Activated naive CD4-positive, alpha-beta T cell treated with anti-CD3 and anti-CD28 coated beads for 36 hours (primary cell): ENCODE results near the gene HMGN4. TPM values are rescaled to one million over a fixed set of nuclear protein-coding genes. Genes with fewer than 3 reads are reported as not detected.

ENCODE experiments used
- CTCF ChIA-PET: fragments of 350-600 bp; sonication (Branson Sonifier 250); formaldehyde crosslinking; loops from one replicate; lab custom pipeline; 2021; ENCODE audit warnings: antibody characterized with exemption; lab: Charles Lee
- DNase-seq: peaks from one replicate; pipeline ENCODE4 v3.0.0-alpha.2; 2020
- H3K27ac Mint-ChIP-seq: one replicate; pipeline ENCODE4 v1.8.0; 2021; ENCODE audit warnings: mild to moderate bottlenecking, mixed read lengths
- H3K27me3 Mint-ChIP-seq: one replicate; pipeline ENCODE4 v1.8.0; 2021; ENCODE audit warnings: low read depth, mixed read lengths
- H3K36me3 Mint-ChIP-seq: one replicate; pipeline ENCODE4 v1.8.0; 2021; ENCODE audit warnings: low read depth, mixed read lengths
- H3K4me1 Mint-ChIP-seq: one replicate; pipeline ENCODE4 v1.8.0; 2021; ENCODE audit warnings: low read depth, mixed read lengths
- H3K4me3 Mint-ChIP-seq: one replicate; pipeline ENCODE4 v1.8.0; 2021; ENCODE audit warnings: mild to moderate bottlenecking, moderate library complexity, mixed read lengths
- H3K9me3 Mint-ChIP-seq: one replicate; pipeline ENCODE4 v1.8.0; 2021; ENCODE audit warnings: mixed read lengths
- intact Hi-C: fragments of 100-400 bp; cut with micrococcal nuclease; formaldehyde crosslinking; loops from one replicate; pipeline ENCODE4 v1.15.1; 2023
- total RNA-seq, 2 experiments: library from RNA; stranded (reverse); gene quantifications; one replicate each; pipeline ENCODE4 v1.2.3, GENCODE V29; 2021

HMGN4 gene
- total RNA-seq, 2 experiments from 2014 or later, result 70.4 to 73.2 TPM

- intact Hi-C loops, result no loop called here
- H3K27me3 Mint-ChIP-seq, result peaks cover 4% of the 10 kb centered on the region
- CTCF ChIA-PET, result interaction anchor here (0.6 to 4.7 kb wide), 14 partner anchors 14 to 362 kb away, joined by 3 to 42 read pairs (median 4); partner anchors contain the start of gene ABT1
- peaks cover 33% of the 10 kb centered on the region for H3K4me1 Mint-ChIP-seq
- no peak overlapping the region for H3K4me3 Mint-ChIP-seq
- H3K27ac Mint-ChIP-seq, result no peak overlapping the region
- no peak for DNase-seq
- H3K9me3 Mint-ChIP-seq, result no peaks in the 10 kb centered on the region
- peaks cover 5% of the 10 kb centered on the region for H3K36me3 Mint-ChIP-seq
Observed at GRCh38 chr6:26570027-26570809, 32.1 kb downstream of the HMGN4 start.

GRCh38 chr6:26571592-26572296 is 33.6 kb downstream of the HMGN4 start:
- peaks cover 5% of the 10 kb centered on the region for H3K36me3 Mint-ChIP-seq
- CTCF ChIA-PET, result interaction anchor here (0.7 to 4.7 kb wide), 18 partner anchors 13 to 250 kb away, joined by 3 to 42 read pairs (median 4); partner anchors contain the start of gene ABT1
- H3K27ac Mint-ChIP-seq, result peak overlapping the region; percentile 85
- intact Hi-C loops, result loop anchor here (1.0 kb wide), 2 partner anchors 24 to 507 kb away; no protein-coding TSS in a partner anchor
- peak; percentile 66 for DNase-seq
- H3K9me3 Mint-ChIP-seq, result no peaks in the 10 kb centered on the region
- H3K4me1 Mint-ChIP-seq, result peaks cover 36% of the 10 kb centered on the region
- H3K4me3 Mint-ChIP-seq, result peak overlapping the region; percentile 84
- H3K27me3 Mint-ChIP-seq, result peaks cover 4% of the 10 kb centered on the region

- Mint-ChIP-seq H3K4me3 (no peak overlapping the region), H3K36me3 (peaks cover 1% of the 10 kb centered on the region), H3K27ac (no peak overlapping the region), H3K4me1 (peaks cover 33% of the 10 kb centered on the region), H3K9me3 (peaks cover 12% of the 10 kb centered on the region), H3K27me3 (peaks cover 2% of the 10 kb centered on the region)
- intact Hi-C loops, result no loop called here
- CTCF ChIA-PET, result interaction anchor here (12.4 kb wide), 1 partner anchor 19 kb away, joined by 106 read pairs; the partner anchor contains the start of gene ABT1
- no peak for DNase-seq
Observed at GRCh38 chr6:26575494-26575939, 37.4 kb downstream of the HMGN4 start.

- Mint-ChIP-seq H3K27me3 (peaks cover 2% of the 10 kb centered on the region), H3K4me3 (peak overlapping the region; percentile 68), H3K27ac (peak overlapping the region; percentile 77), H3K36me3 (peaks cover 1% of the 10 kb centered on the region), H3K9me3 (peaks cover 12% of the 10 kb centered on the region), H3K4me1 (peaks cover 37% of the 10 kb centered on the region)
- intact Hi-C loops, result no loop called here
- CTCF ChIA-PET, result interaction anchor here (0.9 to 12.4 kb wide), 2 partner anchors 18 to 23 kb away, joined by 5 to 106 read pairs; partner anchors contain the start of gene ABT1
- DNase-seq, result no peak
Observed at GRCh38 chr6:26576407-26576843, 38.3 kb downstream of the HMGN4 start.

GRCh38 chr6:26576929-26577719 is 39.0 kb downstream of the HMGN4 start:
- no peaks in the 10 kb centered on the region for H3K27me3 Mint-ChIP-seq
- CTCF ChIA-PET, result interaction anchor here (0.9 to 12.4 kb wide), 2 partner anchors 17 to 24 kb away, joined by 5 to 106 read pairs; partner anchors contain the start of gene ABT1
- peaks cover 31% of the 10 kb centered on the region for H3K4me1 Mint-ChIP-seq
- H3K4me3 Mint-ChIP-seq, result peak overlapping the region; percentile 68
- DNase-seq, result peak; percentile 86
- peaks cover 12% of the 10 kb centered on the region for H3K9me3 Mint-ChIP-seq
- intact Hi-C loops, result loop anchor here (1.0 kb wide), 1 partner anchor 18 kb away; no protein-coding TSS in a partner anchor
- no peaks in the 10 kb centered on the region for H3K36me3 Mint-ChIP-seq
- H3K27ac Mint-ChIP-seq, result peak overlapping the region; percentile 77

GRCh38 chr6:26577720-26578072 is 39.5 kb downstream of the HMGN4 start:
- Mint-ChIP-seq H3K27ac (no peak overlapping the region), H3K9me3 (peaks cover 12% of the 10 kb centered on the region), H3K4me1 (peaks cover 29% of the 10 kb centered on the region), H3K36me3 (no peaks in the 10 kb centered on the region), H3K27me3 (no peaks in the 10 kb centered on the region), H3K4me3 (peak overlapping the region; percentile 68)
- CTCF ChIA-PET, result interaction anchor here (0.6 to 12.4 kb wide), 3 partner anchors 15 to 928 kb away, joined by 3 to 106 read pairs (median 6); partner anchors contain the start of gene ABT1
- no peak for DNase-seq
- intact Hi-C loops, result loop anchor here (1.0 kb wide), 1 partner anchor 18 kb away; no protein-coding TSS in a partner anchor

GRCh38 chr6:26578279-26578678 is 40.1 kb downstream of the HMGN4 start:
- Mint-ChIP-seq H3K9me3 (peaks cover 12% of the 10 kb centered on the region), H3K27me3 (peaks cover 1% of the 10 kb centered on the region), H3K4me1 (peaks cover 23% of the 10 kb centered on the region), H3K36me3 (no peaks in the 10 kb centered on the region), H3K4me3 (peak overlapping the region; percentile 17), H3K27ac (peak overlapping the region; percentile 71)
- DNase-seq, result no peak
- CTCF ChIA-PET, result interaction anchor here (0.6 to 12.4 kb wide), 4 partner anchors 16 to 927 kb away, joined by 3 to 106 read pairs (median 4); partner anchors contain the start of gene ABT1
- intact Hi-C loops, result no loop called here

- intact Hi-C loops, result no loop called here
- Mint-ChIP-seq H3K27ac (no peak overlapping the region), H3K4me3 (peak overlapping the region; percentile 6), H3K4me1 (peaks cover 20% of the 10 kb centered on the region), H3K36me3 (no peaks in the 10 kb centered on the region), H3K9me3 (peaks cover 12% of the 10 kb centered on the region), H3K27me3 (peaks cover 5% of the 10 kb centered on the region)
- no peak for DNase-seq
- CTCF ChIA-PET, result interaction anchor here (0.6 to 12.4 kb wide), 2 partner anchors 15 to 237 kb away, joined by 3 to 106 read pairs; partner anchors contain the start of gene ABT1
Observed at GRCh38 chr6:26578741-26579140, 40.6 kb downstream of the HMGN4 start.

- no peak overlapping the region for H3K27ac Mint-ChIP-seq
- intact Hi-C loops, result no loop called here
- no peak overlapping the region for H3K4me3 Mint-ChIP-seq
- CTCF ChIA-PET, result interaction anchor here (0.6 to 12.4 kb wide), 4 partner anchors 13 to 499 kb away, joined by 3 to 106 read pairs (median 3); partner anchors contain the start of gene ABT1
- H3K9me3 Mint-ChIP-seq, result peaks cover 12% of the 10 kb centered on the region
- peaks cover 19% of the 10 kb centered on the region for H3K4me1 Mint-ChIP-seq
- no peak for DNase-seq
- H3K27me3 Mint-ChIP-seq, result peaks cover 8% of the 10 kb centered on the region
- H3K36me3 Mint-ChIP-seq, result no peaks in the 10 kb centered on the region
Observed at GRCh38 chr6:26581164-26581915, 43.2 kb downstream of the HMGN4 start.

GRCh38 chr6:26588965-26589364 is 50.8 kb downstream of the HMGN4 start:
- H3K27ac Mint-ChIP-seq, result no peak overlapping the region
- no peak for DNase-seq
- peaks cover 5% of the 10 kb centered on the region for H3K4me1 Mint-ChIP-seq
- H3K36me3 Mint-ChIP-seq, result no peaks in the 10 kb centered on the region
- H3K27me3 Mint-ChIP-seq, result peaks cover 27% of the 10 kb centered on the region
- intact Hi-C loops, result no loop called here
- H3K4me3 Mint-ChIP-seq, result no peak overlapping the region
- no peaks in the 10 kb centered on the region for H3K9me3 Mint-ChIP-seq
- CTCF ChIA-PET, result interaction anchor here (0.6 kb wide), 1 partner anchor 51 kb away, joined by 3 read pairs; no protein-coding TSS in a partner anchor
